Gastrocnemius medialis (tissue), 4 donors: Measurements from ENCODE around the gene LDLRAD3.

Source experiments
- POLR2A ChIP-seq, 2 donors: fragments of 450-650 bp; IDR thresholded peaks; one replicate each; pipeline ENCODE4 v1.6.1; 2017; ENCODE audit warnings: antibody characterized with exemption in 2 of 2, mild to moderate bottlenecking in 2 of 2, moderate library complexity in 2 of 2
- TF ChIP-seq, protein P1 (sequence below), 5 experiments: fragments of 450-650 bp in 3 of 5; fragments of 200-600 bp in 2 of 5; sonication (generic) in 2 of 5; IDR thresholded peaks in 4 of 5; conservative IDR thresholded peaks in 1 of 5; 1 replicate in 4 of 5; 2 replicates in 1 of 5; pipeline ENCODE4 v1.5.1; 2016 to 2019; ENCODE audit warnings: antibody characterized with exemption in 5 of 5, mild to moderate bottlenecking in 3 of 5, moderate library complexity in 3 of 5

DNA sequence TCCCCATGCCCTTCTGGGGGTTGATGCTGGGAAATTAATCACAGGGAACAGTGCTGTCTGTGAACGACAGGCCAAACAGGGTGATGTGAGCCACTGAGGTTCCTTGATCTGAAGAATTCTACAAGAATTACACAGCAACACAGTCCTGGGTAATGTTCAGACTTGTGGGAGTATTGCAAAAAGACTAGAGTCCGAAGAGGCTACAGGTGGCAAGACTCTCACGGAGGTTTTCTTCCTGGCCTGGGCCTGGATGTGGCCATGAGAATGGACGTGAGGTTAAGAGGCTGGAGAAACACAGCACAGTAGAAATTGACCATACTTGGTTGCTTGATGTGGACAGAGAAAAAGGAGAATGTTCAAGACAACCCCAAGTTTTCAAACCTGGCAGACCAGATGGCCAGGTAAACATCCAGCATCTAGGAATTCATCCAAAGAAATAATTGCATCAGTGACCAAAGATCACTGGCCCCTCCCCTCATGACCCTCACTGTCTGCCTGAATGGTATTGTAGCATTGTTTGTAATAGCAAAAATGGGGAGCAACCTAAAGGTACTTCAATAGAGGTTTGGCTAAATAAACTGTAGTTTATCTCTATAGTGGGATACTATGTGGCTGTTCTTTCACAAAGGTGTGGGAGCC is 274.5 kb downstream of the LDLRAD3 start:
- no peak for TF ChIP-seq POLR2A (IDR thresholded peaks at IDR 0.05)
- TF ChIP-seq, protein P1, sequence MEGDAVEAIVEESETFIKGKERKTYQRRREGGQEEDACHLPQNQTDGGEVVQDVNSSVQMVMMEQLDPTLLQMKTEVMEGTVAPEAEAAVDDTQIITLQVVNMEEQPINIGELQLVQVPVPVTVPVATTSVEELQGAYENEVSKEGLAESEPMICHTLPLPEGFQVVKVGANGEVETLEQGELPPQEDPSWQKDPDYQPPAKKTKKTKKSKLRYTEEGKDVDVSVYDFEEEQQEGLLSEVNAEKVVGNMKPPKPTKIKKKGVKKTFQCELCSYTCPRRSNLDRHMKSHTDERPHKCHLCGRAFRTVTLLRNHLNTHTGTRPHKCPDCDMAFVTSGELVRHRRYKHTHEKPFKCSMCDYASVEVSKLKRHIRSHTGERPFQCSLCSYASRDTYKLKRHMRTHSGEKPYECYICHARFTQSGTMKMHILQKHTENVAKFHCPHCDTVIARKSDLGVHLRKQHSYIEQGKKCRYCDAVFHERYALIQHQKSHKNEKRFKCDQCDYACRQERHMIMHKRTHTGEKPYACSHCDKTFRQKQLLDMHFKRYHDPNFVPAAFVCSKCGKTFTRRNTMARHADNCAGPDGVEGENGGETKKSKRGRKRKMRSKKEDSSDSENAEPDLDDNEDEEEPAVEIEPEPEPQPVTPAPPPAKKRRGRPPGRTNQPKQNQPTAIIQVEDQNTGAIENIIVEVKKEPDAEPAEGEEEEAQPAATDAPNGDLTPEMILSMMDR (IDR thresholded peaks at IDR 0.05 in 4 of 5, conservative IDR thresholded peaks at IDR 0.05 in 1 of 5), result no peak
